Frontal cortex (tissue), 4 donors: ENCODE data around the gene ANAPC7. TPM values are rescaled to one million over a fixed set of nuclear protein-coding genes. Genes with fewer than 3 reads are reported as not detected.
"Not testable (repeated sequence)": the region's sequence is repeated elsewhere in the genome, so short reads cannot be mapped to it uniquely, and the experiment has no call there.

Experiments
- DNase-seq, 2 donors: peaks; one replicate each; pipeline ENCODE4 v3.0.0; 2012; ENCODE audit warnings: low spot score in 2 of 2
- FAIRE-seq: peaks from 2 replicates; lab custom pipeline; 2012; peaks lifted over from hg19 to GRCh38; lab: Jason Lieb, UNC
- total RNA-seq: library from RNA; depleted of rRNA; stranded (reverse); fragments of >200 nt; gene quantifications from one replicate; pipeline ENCODE4 v1.2.3, GENCODE V29; 2014
- donor health status: control.
- donor health status: control.
- donor health status: control.

The ANAPC7 gene, protein sequence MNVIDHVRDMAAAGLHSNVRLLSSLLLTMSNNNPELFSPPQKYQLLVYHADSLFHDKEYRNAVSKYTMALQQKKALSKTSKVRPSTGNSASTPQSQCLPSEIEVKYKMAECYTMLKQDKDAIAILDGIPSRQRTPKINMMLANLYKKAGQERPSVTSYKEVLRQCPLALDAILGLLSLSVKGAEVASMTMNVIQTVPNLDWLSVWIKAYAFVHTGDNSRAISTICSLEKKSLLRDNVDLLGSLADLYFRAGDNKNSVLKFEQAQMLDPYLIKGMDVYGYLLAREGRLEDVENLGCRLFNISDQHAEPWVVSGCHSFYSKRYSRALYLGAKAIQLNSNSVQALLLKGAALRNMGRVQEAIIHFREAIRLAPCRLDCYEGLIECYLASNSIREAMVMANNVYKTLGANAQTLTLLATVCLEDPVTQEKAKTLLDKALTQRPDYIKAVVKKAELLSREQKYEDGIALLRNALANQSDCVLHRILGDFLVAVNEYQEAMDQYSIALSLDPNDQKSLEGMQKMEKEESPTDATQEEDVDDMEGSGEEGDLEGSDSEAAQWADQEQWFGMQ
- 44.0 TPM for total RNA-seq

DNA sequence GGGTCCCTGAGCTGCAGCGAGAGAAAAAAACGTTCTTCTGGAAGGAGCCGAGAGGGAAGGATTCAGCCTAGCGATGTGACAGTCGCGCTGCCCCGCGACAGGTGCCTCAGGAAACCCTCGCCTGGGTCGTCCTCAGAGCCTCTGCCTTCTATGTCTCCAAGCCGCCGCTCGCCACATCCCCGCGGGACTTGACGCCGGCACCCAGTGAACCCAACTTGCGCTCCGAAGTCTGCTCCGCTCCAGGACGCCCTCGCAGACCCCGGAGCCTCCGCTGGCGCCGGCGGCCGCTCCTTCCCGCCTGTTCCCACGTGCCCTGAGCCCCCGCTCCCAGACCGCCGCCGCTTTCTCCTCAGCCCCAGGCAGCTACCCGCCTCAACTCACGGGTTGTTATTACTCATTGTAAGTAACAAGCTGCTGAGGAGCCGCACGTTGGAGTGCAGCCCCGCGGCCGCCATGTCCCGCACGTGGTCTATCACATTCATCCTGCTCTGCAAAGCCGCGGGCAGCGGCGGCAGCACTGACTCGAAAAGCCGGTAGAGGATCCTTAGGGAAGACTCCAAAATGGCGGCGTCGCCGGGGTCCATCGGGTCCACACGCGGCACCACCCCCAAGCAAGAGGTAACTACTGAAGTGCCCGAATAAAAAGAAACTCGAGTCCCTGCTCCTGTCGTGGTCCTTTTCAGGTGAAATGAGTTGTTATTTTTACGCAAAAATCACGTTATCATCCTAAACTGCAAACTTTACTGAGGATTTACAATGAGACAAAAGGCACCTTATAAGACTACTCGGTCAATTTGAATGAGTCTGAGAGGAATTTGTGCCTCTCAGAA, at the start of gene ANAPC7:
TSS of gene ANAPC7 (minus strand) at position 563 of the 830 bp plus-strand sequence. CDS start at position 482, 81 bp downstream.
- DNase-seq (peak; percentile 84 to 85), FAIRE-seq (no peak)

- FAIRE-seq (no peak), DNase-seq (no peak)
These were observed 47.8 kb upstream of the ANAPC7 start for GRCh38 chr12:110451263-110451662.

- DNase-seq, result peak; percentile 73 to 91
- no peak for FAIRE-seq
These were observed 46.4 kb upstream of the ANAPC7 start, which contains the start of gene ARPC3 for GRCh38 chr12:110449799-110450497. ARPC3 (minus strand) TSS chr12:110450337; CDS start chr12:110450260, 77 bp downstream.

- DNase-seq, result no peak
- FAIRE-seq, result no peak
These were observed 40.9 kb upstream of the ANAPC7 start for GRCh38 chr12:110444455-110444854.

- FAIRE-seq (no peak), DNase-seq (no peak)
These were observed 32.7 kb upstream of the ANAPC7 start for GRCh38 chr12:110436231-110436630.

DNA sequence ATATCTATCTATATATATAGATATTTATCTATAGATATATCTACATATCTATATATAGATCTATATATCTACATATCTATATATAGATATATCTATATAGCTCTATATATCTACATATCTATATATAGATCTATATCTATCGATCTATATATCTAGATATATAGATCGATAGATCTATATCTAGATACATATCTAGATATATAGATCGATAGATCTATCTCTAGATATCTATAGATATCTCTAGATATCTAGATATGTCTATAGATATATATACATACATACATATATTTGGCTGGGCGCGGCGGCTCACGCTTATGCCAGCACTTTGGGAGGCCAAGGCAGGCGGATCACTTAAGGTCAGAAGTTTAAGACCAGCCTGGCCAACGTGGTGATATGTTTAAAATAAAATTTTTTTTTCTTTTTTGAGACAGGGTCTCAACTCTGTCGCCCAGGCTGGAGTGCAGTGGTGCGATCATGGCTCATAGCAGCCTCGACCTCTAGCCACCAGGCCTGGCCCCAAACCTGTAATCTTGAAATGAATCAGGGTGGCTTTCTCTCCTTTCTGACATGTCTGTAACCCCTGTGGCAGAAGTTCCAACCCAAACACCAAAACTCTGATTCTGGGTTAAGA, 28.6 kb upstream of the ANAPC7 start:
- FAIRE-seq (peak; percentile 84), DNase-seq (no peak)

GRCh38 chr12:110429676-110430075, 26.2 kb upstream of the ANAPC7 start:
- not testable (repeated sequence) for FAIRE-seq, DNase-seq

DNA sequence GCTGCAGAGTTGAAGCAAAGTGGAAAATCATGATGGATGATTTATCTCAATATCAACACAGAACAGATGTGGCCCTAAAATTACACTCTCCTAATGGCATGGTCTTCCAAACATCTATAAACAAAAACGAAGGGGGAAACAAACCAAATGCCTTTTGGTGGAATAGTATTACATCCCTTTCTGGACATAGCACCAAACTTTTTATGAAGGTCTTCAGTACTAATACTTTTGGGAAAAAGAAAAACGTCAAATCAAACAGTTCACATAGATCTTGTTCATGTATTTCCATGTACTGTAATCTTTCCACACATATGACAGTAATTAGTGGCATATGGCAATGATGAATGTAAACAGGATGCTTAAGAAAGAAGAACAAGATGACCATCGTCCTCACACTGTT, 22.9 kb upstream of the ANAPC7 start:
- FAIRE-seq (no peak), DNase-seq (no peak)

DNA sequence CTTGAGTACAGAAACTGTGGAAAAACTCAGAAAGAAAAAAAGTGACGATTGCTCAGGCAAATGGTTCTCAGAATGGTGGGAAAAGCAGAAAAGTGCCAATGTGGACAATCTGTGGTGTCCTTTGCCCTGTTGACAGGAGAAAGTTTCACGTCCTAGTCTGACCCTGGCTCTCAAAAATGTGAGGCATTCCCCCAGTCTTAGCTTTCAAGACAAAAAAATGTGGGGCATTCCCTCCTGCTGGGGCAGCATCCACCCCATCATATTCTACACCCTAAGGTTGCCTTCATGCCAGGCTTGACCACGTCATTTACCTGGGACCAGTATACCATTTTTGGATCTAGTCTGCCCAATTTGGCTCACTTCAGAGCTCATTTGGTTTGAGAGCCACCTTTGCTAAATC, 20.7 kb upstream of the ANAPC7 start:
- no peak for DNase-seq
- FAIRE-seq, result no peak

- FAIRE-seq (no peak), DNase-seq (no peak)
These were observed 18.2 kb upstream of the ANAPC7 start for GRCh38 chr12:110421701-110422100.

GRCh38 chr12:110421159-110421661, 17.7 kb upstream of the ANAPC7 start:
- DNase-seq (no peak), FAIRE-seq (no peak)

DNA sequence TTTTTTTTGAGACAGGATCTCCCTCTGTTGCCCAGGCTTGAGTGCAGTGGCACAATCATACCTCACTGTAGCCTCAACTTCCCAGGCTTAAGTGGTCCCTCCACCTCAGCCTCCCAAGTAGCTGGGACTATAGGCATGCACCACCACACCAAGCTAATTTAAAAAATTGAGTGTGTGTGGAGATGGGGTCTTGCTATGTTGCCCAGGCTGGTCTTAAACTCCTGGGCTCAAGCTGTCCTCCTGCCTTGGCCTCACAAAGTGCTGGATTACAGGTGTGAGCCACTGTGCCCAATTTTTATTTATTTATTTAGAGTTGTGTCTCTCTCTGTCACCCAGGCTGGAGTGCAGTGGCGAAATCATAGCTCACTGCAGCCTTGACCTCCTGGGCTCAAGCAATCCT, 17.1 kb upstream of the ANAPC7 start:
- not testable (repeated sequence) for FAIRE-seq, DNase-seq

DNA sequence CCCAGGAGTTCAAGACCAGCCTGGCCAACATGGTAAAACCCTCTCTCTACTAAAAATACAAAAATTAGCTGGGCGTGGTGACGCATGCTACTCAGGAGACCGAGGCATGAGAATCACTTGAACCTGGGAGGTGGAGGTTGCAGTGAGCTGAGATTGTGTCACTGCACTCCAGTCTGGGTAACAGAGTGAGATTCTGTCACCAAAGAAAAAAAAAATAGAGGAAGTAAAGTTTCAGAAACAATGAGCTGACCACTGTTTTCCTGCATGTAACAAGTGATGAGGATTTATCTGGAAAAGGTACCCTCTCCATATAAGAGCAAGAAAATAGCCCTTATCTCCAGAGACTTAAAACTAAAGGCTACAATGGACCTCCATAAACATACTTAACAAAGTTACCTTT, 13.6 kb upstream of the ANAPC7 start:
- DNase-seq, FAIRE-seq: not testable (repeated sequence)

GRCh38 chr12:110410086-110410485, 6.6 kb upstream of the ANAPC7 start:
- not testable (repeated sequence) for FAIRE-seq

DNA sequence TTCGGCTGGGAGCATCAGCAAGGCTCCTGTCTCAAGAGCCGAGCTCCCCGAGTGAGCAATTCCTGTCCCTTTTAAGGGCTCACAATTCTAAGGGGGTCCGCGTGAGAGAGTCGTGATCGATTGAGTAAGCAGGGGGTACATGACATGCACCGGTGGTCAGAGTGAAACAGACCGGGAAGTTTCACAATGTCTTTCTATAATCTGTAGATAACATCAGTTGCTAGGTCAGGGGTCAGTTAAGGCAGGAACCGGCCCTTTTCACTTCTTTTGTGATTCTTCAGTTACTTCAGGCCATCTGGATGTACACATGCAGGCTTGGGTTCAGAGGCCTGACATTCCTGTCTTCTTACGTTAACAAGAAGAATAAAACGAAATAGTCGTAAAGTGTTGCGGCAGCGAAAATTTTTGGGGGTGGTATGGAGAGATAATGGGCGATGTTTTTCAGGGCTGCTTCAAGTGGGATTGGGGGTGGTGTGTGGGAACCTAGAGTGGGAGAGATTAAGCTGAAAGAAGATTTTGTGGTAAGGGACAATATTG, 1.7 kb upstream of the ANAPC7 start:
- FAIRE-seq, DNase-seq: not testable (repeated sequence)

More at GRCh38 chr12:110410086-110410485, 6.6 kb upstream of the ANAPC7 start:
- DNase-seq, result not testable (repeated sequence)

- FAIRE-seq (no peak), DNase-seq (peak; percentile 54 to 62)
These were observed 621 bp upstream of the ANAPC7 start for GRCh38 chr12:110403976-110404682.

DNA sequence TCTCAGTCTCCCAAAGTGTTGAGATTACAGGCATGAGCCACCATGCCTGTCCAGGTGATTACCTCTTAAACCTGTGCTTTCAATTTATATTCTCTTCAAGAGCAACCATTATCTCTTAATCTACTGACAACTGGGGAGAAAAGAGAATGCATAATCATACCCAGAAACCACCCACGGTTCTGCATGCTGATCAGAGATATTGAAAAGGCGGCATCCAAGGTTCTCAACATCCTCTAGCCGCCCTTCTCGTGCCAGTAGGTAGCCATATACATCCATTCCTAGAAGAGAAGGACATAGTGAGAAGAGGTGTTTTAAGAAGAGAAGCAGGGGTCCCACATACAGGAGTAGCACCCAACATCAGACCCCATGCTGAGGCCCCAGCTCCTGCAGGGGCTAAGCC, 20.8 kb downstream of the ANAPC7 start:
- DNase-seq (no peak), FAIRE-seq (no peak)

GRCh38 chr12:110379631-110380030, 23.9 kb downstream of the ANAPC7 start:
- FAIRE-seq (no peak), DNase-seq (no peak)
